Stimulated activated CD8-positive, alpha-beta memory T cell treated with anti-CD3 and anti-CD28 coated beads, Interleukin-2, amount 100 ng/mL, for 1 hour (primary cell): ENCODE measurements around the gene IVNS1ABP.
A peak's percentile ranks its signal among the peaks of the same experiment; 100 is the strongest.
"Not testable (repeated sequence)": the region's sequence is repeated elsewhere in the genome, so short reads cannot be mapped to it uniquely, and the experiment has no call there.

ENCODE experiments used
- DNase-seq, 2 donors: peaks; one replicate each; pipeline ENCODE4 v3.0.0-alpha.2; 2020; ENCODE audit warnings: low read depth in 2 of 2

Gene IVNS1ABP

DNA sequence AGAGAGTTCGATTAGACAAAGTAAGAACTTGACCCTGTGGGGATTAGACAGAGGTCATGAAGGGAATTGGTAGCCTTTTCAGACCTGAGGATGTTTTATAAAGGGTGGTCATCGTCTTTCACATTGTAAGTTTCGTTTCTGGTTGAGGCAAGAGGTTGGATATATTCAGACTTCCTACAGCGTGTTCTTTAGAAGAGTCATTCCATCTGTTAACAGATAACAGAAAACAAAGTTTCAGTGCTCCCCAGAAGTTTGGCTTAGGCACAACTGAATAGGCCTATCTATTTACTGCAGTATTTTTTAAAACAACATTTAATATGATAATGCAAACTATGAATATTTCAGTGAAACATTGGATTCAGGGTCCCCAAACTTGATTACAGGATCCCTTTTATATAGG, 17.1 kb upstream of the IVNS1ABP start:
- DNase-seq = no peak

DNA sequence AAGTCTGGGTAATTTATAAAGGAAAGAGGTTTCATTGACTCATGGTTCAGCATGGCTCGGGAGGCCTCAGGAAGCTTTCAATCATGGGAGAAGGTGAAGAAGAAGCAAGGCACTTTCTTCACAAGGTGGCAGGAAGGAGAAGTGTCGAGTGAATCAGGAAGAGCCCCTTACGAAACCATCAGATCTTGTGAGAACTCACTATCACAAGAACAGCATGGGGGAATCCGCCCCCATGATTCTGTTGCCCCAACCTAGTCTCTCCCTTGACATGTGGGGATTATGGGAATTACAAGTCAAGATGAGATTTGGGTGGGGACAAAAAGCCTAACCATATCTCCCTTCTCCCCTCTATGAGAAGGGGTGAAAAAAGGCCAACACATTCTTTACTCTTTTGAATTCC, 11.2 kb upstream of the IVNS1ABP start:
- DNase-seq = no peak

DNA sequence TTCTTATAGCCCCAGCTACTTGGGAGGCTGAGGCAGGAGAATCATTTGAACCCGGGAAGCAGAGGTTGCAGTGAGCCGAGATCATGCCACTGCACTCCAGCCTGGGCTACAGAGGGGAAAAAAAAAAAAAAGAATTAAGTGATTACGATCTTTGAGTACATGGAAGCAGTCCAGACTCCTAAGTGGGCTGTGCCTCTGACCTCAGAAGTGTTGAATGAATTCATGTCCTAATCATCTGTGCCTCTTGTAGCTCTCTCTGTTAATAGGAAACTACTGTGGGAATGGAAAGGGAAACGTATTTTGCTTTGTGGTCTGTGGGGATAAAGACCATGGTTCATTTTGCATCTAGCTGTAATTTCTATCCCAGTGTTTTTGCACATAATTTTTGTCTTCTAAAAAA, 8.4 kb upstream of the IVNS1ABP start:
- DNase-seq = no peak

DNA sequence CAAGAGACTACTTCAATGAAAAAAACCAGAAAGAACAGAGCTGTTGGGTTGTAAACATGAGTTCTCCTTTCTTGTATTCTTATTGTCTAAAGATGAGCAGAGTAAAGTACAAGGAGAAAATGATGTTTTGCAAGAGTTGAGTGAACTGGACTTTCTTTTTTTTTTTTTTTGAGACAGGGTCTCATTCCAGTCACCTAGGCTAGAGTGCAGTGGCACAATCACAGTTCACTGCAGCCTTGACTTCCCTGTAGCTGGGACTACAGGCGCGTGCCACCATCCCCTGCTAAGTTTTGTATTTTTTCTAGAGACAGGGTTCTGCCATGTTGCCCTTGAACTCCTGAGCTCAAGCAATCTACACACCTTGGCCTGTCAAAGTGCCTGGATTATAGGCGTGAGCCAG, 7.1 kb upstream of the IVNS1ABP start:
- no peak for DNase-seq

DNA sequence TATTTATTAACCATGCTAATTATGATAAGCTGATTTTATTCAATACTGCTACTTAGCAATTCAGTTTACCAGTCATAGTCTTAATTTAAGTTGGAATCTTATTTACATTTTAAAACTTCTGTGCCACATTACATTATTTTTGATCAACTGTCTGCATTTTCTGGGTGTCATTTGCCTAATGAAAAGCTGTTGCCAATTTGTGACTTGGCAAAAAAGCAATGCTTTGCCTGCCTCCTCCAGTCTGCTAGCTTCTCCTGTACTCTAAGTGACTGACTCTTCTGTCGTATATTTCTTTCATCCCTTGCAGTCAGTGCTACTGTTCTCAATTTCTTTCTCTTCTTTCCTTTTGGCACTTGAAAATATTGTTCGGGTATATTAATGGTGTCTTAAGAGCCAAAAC, 5.6 kb upstream of the IVNS1ABP start:
- DNase-seq = no peak

DNA sequence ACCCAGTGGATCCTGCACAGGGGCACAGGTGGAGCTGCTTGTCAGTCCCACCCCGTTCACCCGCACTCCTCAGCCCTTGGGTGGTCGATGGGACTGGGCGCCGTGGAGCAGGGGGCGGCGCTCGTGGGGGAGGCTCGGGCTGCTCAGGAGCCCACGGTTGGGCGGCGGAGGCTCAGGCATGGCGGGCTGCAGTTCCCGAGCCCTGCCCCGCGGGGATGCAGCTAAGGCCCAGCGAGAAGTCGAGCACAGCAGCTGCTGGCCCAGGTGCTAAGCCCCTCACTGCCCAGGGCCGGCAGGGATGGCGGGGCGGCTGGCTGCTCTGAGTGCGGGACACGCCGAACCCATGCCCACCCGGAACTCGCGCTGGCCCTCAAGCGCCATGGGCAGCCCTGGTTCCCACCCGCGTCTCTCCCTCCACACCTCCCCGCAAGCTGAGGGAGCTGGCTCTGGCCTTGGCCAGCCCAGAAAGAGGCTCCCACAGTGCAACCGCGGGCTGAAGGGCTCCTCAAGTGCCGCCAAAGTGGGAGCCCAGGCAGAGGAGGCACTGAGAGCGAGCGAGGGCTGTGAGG, 4.7 kb upstream of the IVNS1ABP start:
- DNase-seq = not testable (repeated sequence)

DNA sequence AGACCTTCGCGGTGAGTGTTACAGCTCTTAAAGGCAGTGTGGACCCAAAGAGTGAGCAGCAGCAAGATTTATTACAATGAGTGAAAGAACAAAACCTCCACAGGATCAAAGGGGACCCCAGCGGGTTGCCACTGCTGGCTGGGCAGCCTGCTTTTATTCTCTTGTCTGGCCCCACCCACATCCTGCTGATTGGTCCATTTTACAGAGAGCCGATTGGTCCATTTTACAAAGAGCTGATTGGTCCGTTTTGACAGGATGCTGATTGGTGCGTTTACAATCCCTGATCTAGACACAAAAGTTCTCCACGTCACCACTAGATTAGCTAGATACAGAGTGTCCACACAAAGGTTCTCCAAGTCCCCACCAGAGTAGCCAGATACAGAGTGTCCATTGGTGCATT, 4.1 kb upstream of the IVNS1ABP start:
- DNase-seq = not testable (repeated sequence)

DNA sequence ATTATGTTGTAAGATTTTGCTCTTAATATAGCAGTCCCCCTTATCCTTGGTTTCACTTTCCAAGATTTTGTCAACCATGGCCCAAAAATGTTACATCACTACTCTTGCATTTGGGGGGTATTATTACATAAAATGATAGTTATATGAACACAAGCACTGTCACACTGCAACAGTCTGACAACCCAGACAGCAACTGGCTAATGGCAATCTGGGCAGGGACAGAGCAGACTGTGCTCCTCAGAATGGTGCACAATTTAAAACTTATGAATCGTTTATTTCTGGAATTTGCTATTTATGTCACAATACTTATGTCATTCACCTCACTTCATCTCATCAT, 2.1 kb upstream of the IVNS1ABP start:
- DNase-seq = no peak

DNA sequence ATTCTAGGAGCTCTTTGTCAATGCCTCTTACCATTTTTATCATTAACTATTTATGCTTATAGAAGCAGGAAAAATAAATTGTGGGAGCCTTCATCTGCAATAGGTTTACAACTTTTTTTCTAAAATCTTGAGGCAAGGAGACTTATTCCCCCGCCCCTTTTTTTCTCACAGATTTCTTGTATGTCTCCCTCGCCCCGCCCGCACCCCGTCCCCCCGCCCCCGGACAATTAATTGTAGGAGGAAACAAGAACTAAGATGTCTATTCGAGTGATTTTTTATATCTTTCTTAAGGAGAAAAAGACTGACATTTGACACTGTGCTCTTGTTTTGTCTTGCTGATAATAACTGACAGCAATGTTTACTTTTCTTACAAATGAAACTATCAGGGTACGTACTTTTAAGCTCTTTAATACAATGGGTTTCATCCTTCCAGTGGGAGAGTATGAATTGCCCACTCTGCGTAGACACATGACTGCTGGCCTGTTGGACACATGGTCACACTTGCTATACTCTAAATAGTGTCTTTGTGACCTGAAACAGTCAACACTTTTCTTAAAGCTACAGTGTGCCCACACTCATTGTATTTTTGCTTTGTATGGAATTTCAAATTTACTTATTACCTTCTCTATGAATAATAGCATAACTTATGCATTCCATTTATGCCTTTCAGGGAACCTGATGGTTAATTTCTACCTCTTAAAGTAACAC, 1.5 kb upstream of the IVNS1ABP start:
- DNase-seq = no peak

DNA sequence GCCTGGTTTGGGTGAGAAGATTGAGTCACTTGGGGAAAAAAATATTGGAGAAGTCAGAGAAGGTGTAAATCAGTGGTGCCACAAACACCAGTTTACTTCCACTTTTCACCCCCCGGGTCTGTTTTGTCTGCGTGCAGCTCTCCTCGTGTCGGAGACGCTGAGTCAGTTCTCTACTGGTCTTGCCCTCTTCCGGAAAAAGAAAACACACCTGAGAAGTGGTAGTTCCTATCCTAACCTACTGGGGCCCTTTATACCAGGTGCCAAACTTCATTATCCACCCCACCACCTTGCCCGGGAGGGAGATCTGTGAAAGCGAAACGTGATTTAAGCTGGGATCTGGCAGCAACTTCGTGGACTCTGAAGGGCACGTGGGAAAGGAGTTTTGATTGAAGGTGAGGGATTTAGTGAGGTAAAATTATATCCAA, 855 bp upstream of the IVNS1ABP start:
- DNase-seq = peak; percentile 53 to 65

DNA sequence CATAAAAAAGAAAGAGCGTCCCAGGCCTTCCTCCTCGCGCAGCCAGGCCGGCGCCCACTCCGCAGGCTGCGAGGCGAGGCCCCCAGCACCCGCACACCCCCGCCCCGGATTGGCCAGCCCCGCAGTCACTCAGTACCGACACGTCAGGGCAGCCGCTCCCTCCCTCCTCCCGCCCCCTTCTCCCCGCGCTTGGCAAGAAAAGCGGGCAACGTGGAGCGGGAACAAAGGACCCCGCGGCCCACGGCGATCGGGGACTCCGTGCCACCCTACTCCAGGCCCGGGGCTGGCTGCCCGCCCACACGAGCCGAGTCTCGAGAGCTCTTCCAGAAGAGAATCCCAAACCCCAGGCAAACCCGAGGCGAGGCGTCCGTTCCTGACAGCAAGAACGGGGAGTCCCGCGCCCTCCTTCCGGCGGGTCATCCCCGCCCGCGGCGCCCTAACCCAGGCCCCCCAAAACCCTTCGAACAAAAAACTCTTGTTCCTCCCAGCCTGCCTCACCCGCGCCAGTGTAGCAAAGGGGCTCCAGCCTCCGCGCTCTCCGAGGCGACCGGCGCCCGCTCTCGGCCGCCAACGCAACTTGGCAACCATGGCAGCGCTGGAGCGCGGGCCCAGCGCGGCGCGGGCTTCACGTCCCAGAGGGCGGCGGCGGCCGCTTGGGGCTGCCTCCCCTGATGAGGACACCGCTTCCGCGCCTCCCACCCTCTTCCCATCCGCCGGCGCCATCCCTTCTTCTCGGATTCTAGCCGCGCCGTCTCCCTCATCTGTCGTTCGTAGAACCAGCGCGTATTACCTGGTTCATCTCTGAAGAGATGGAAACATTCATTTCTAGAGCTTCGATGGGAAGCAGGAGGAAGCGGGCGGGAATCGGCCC, 645 bp downstream of the IVNS1ABP start:
- DNase-seq = peak; percentile 80 to 84

DNA sequence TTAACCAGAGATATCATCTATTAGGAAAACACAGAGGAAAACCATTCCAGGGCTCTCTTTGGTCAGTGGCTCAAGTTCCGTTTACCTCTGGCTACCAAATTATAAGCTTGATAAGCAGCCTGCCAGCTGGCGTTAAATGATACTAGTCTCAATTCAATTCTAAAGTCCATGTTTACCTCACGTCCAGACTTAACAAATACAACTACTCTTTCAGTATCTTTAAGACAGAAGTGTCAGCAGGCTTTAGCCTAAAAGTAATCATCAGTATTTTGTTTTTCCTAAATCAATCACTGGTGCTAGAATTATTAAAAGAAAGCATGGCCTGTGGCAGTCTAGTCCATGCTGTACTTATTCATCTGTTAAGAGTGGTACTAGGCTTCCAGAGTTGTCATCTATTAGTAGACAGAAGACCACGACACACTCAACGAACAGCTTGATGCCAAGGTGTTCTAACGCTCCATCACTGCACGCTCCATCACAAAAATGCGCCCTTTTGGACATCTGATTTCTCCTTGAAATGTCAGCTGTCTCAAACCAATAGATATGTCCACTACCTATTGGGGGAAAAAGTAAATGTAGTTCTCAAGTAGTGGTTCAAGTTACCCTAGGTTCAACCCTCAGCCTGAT, 1.5 kb downstream of the IVNS1ABP start:
- DNase-seq = no peak

DNA sequence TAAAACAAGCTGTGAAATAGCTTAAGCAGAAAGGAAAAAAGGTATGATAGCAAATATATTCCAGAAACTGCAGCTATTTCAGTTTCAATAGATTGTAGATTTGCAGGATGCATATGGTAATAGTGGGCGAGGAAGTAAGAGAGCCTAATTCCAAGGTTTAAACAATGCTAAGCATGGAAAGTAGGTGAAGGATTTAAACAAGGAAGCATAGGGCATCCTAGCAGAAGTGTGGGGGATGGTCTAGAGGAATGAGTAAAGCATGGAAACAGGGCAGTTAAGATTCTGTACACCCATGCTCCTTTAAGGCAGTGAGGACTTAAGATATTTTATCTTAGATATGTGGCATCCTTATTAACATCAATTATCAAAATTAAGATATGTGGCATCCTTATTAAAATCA, 2.6 kb downstream of the IVNS1ABP start:
- DNase-seq = no peak

DNA sequence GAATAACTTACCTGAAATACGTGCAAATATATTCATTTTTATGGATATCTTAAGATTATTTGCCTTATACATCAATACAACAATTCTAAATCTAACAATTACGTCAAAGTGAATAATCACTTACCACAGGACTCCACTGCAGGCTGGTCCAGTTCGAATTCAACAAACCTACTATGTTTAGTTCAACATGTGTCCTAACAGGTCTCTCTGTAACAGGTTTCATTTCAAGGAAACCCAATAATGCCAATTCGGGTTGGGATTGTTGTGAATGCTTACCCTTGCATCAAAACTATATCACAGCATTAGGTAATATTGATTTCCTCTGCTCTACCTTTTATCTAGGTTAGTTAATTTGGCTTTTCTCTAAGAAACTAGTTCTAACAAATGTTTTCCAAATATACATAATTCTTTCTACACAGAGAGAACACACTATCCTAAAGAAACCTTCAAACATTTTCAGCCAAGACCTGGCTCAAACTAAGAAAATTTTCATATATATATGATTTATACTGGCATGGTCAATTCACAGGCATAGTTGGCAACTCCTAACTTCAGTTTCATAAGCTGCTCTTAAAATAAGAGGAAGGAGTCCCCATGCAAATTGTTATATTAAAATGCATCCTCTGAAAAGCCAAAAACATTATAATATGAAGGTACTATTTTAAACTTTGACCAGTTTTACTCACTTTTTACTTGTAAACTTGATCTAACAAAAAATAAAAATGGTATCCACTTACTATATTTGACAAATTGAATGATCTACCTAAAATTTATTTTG, 4.5 kb downstream of the IVNS1ABP start:
- no peak for DNase-seq

DNA sequence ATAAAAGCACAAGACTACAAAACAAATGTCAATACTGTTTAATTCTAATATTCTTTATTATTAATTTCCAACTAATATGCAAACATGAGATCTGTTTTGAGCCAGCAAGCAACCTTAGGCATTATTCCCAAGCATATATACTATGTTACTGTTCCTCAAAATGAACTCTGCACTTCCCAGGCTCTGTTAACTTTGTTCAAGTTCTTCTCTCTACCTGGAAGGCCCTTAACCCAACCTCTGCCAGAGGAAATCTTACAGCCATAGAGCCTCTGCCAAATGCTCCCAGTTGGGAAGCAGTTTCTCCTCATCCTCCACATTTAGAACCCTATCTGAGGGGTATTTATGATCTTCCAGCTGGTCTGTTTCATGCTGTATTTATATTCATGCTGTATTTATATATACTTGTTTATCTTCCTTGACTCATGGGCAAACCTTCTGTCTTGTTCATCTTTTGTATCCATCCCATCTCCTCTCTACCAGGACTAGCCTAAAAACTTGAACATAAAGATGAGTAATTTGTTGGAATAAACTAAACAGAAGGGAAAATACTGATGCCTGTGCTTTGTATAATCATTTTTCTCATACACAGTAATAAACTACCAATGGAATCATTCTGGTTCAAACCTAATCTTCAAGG, 5.3 kb downstream of the IVNS1ABP start:
- no peak for DNase-seq

DNA sequence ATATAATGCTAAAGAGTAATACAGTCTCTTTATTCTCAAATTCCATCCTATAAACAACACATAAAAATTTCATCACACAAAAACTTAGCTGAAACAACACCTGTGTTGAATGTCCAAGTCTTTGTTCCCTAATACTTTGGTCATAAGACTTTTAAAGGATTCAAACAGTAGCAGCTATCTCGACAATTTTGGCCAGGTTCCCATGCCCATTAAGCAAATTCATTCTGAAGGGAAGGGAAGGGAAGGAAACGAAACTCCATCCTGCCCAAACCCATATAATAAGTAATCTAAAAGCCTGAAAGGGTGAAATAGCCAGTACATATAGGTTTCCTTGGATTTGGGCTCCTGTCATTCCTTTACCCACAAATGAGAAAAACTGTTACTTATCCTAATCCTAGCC, 7.5 kb downstream of the IVNS1ABP start:
- DNase-seq = no peak

DNA sequence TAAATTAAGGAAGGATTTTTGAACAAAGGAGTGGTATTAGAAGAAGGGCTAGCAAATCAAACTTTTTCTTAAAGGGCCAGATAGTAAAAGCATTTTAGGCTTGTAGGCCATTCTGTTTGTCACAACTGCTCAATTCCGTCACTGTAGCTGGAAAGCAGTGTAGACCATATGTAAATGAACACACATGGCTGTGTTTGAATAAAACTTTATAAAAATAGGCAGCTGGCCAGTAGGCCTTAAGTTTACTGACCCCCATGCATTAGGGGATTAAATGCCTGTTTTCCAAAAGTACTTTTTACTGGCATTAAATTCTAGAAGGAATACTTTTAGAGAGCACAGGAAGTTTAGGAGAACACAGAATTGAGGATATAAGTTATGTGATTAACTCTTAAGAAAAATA, 8.9 kb downstream of the IVNS1ABP start:
- DNase-seq = no peak

DNA sequence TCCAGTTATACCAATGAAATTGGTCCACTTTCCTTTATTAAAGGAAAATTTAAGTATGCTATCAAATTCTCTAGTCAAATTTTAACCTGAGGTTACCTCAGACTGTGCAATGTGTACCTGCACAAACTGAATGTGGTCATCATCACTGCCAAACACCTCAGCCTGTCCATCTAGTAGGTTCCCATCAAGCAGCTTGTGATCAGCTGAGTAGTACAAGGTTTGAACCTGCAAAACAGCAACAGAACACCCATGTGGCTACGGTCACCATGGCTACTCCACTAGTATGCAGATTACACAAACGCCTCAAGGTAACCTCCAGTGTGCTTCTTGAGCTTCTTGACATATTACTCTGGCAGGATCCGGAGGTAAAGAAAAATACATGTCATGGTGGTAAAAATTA, 11.6 kb downstream of the IVNS1ABP start:
- DNase-seq = no peak

DNA sequence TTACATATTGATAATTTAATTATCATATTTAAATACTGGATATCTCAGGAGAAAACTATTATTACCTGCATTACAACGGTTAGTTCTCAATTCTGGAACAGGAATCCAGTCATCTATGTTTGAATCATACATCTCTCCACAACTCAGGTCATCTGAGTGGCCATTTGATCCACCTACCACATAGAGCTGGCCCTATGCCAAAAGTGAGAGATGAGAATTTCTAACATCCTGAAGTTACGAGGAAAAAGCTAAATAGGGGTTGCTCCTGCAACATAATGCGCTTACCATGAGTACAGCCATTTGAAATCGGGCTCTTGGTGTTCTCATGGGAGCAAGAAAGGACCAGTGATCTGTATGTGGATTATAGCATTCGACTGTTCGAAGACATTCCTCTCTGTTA, 16.9 kb downstream of the IVNS1ABP start:
- DNase-seq = no peak

DNA sequence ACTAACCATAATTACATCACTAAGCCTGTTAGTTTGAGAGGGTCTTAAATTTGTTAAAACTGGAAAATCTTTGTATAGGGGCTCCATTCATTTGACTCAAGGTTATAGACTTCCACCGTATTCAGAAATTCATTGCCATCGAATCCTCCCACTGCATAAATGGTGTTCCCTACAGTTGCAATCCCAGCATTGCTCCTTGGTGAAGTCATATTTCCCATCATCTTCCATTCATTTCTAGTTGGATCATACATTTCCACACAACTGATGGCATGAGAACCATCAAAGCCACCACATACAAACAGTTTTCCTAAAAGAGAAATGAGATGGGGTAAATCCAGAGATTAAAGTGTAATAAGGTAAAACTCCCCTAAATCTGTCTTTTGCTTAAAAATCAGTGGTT, 19.1 kb downstream of the IVNS1ABP start:
- no peak for DNase-seq

DNA sequence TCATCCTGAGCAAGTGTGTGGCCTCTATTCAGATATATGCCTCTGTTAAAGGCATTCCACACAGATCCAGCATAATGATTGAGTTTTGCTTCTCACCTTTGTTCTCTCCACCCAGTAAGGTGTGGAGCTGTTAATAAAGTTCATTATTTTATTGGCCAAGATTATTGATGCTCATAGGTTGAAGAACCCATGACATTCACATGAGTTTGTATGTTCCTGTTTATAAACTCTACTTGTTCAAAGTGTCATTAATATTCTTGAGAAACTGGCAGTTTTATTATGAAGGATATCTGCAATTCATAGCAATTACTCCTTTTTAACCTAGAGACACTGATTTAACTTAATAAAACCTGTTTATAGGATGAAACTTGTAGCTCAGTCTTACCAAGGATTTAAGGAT, 22.0 kb downstream of the IVNS1ABP start:
- DNase-seq = no peak
